Astrocyte (in vitro differentiated cells and primary cell): Measurements from ENCODE around the gene NPAS3. TPM values are rescaled to one million over a fixed set of nuclear protein-coding genes. Genes with fewer than 3 reads are reported as not detected.

Experiments
- DNase-seq: peaks from one replicate; pipeline ENCODE4 v3.0.0-alpha.2; 2010; ENCODE audit warnings: low read depth
- FAIRE-seq: peaks from 2 replicates; lab custom pipeline; 2011; peaks lifted over from hg19 to GRCh38; lab: Jason Lieb, UNC
- H2AFZ ChIP-seq: 2 replicates; pipeline ENCODE4 v1.6.0; 2012; ENCODE audit warnings: low read depth, low read length, inconsistent platforms
- H3K27ac ChIP-seq: 2 replicates; pipeline ENCODE4 v1.5.1; 2011; ENCODE audit warnings: low read depth, low read length, inconsistent platforms
- H3K27me3 ChIP-seq: 2 replicates; pipeline ENCODE4 v1.6.0; 2011; ENCODE audit warnings: low read length, inconsistent platforms; ENCODE audit not compliant: insufficient read depth
- H3K36me3 ChIP-seq: 2 replicates; pipeline ENCODE4 v1.5.1; 2011; ENCODE audit warnings: low read length, inconsistent platforms; ENCODE audit not compliant: insufficient read depth
- H3K4me1 ChIP-seq: 2 replicates; pipeline ENCODE4 v1.5.1; 2011; ENCODE audit warnings: low read length, inconsistent platforms; ENCODE audit not compliant: insufficient read depth
- H3K4me2 ChIP-seq: 2 replicates; pipeline ENCODE4 v1.6.0; 2012; ENCODE audit warnings: low read length, inconsistent platforms
- H3K4me3 ChIP-seq: 2 replicates; pipeline ENCODE4 v1.5.1; 2011; ENCODE audit warnings: low read depth, mild to moderate bottlenecking, low read length, inconsistent platforms; ENCODE audit not compliant: insufficient read depth
- H3K79me2 ChIP-seq: 2 replicates; pipeline ENCODE4 v1.6.0; 2012; ENCODE audit warnings: mild to moderate bottlenecking, low read length, inconsistent platforms; ENCODE audit not compliant: insufficient read depth
- H3K9ac ChIP-seq: 2 replicates; pipeline ENCODE4 v1.6.0; 2012; ENCODE audit warnings: mild to moderate bottlenecking, low read length, inconsistent platforms
- H3K9me3 ChIP-seq: 2 replicates; pipeline ENCODE4 v1.5.1; 2012; ENCODE audit warnings: low read depth, mild to moderate bottlenecking, low read length, inconsistent platforms; ENCODE audit not compliant: insufficient read depth
- H4K20me1 ChIP-seq: 2 replicates; pipeline ENCODE4 v1.6.0; 2012; ENCODE audit warnings: low read length, inconsistent platforms; ENCODE audit not compliant: insufficient read depth
- H3K27ac Mint-ChIP-seq: one replicate; pipeline ENCODE4 v1.8.0; 2021; ENCODE audit warnings: mild to moderate bottlenecking, mixed read lengths; ENCODE audit not compliant: unreplicated experiment
- H3K27me3 Mint-ChIP-seq: one replicate; pipeline ENCODE4 v1.8.0; 2021; ENCODE audit warnings: low read depth, mixed read lengths; ENCODE audit not compliant: unreplicated experiment
- H3K36me3 Mint-ChIP-seq: one replicate; pipeline ENCODE4 v1.8.0; 2021; ENCODE audit warnings: low read depth, mixed read lengths; ENCODE audit not compliant: unreplicated experiment
- H3K4me1 Mint-ChIP-seq: one replicate; pipeline ENCODE4 v1.8.0; 2021; ENCODE audit warnings: low read depth, mixed read lengths; ENCODE audit not compliant: unreplicated experiment
- H3K4me3 Mint-ChIP-seq: one replicate; pipeline ENCODE4 v1.8.0; 2021; ENCODE audit warnings: mild to moderate bottlenecking, moderate library complexity, mixed read lengths; ENCODE audit not compliant: unreplicated experiment
- H3K9me3 Mint-ChIP-seq: one replicate; pipeline ENCODE4 v1.8.0; 2021; ENCODE audit warnings: mild to moderate bottlenecking, mixed read lengths; ENCODE audit not compliant: unreplicated experiment
- EZH2 ChIP-seq: IDR thresholded peaks from 2 replicates; pipeline ENCODE4 v1.6.1; 2012; ENCODE audit warnings: mild to moderate bottlenecking, low read length, inconsistent platforms; ENCODE audit not compliant: insufficient read depth
- total RNA-seq: library from RNA; stranded (reverse); gene quantifications from 2 replicates; pipeline ENCODE4 v1.2.1, GENCODE V29; 2021
- TF ChIP-seq, protein P1 (sequence below): IDR thresholded peaks from 2 replicates; pipeline ENCODE4 v1.5.1; 2011; ENCODE audit warnings: low read depth, mild to moderate bottlenecking, inconsistent platforms, low read length, moderate library complexity; ENCODE audit not compliant: insufficient read depth

The NPAS3 gene
- total RNA-seq, 1 donor from 2014 or later: 2.6 TPM

DNA sequence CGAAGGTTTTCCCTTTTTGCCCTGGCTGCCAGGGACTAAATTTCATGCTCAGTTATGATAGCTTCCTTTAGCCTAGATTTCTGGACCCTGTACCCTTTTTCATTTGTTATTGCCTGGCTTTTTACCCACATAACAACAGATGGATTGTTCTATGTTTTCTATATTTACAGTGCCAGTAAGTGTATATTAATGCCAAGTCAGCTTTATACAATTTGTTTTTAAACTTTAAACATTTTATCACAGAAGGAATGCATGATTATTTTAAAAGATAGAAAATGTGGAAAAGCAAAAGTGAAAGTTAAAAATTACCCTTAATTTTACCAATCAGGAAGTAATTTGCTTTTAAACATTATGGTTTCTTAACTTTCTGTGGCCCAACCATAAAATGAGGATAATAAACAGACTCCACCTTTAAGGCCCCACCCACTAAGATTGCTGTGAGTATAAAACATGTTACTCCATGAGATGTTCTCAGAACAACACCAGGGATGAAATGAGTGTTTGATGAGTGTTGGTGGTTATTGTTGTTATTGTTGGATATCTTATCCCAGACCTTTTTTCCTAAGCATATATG, 515.4 kb downstream of the NPAS3 start:
- H3K4me2 ChIP-seq: no peak overlapping the region
- no peaks in the 10 kb centered on the region for H3K27me3 Mint-ChIP-seq
- no peaks in the 10 kb centered on the region for H3K9me3 ChIP-seq
- H3K27me3 ChIP-seq: no peaks in the 10 kb centered on the region
- H3K9ac ChIP-seq: no peak overlapping the region
- no peaks in the 10 kb centered on the region for H3K36me3 Mint-ChIP-seq
- no peak for TF ChIP-seq EZH2
- TF ChIP-seq, protein P1, sequence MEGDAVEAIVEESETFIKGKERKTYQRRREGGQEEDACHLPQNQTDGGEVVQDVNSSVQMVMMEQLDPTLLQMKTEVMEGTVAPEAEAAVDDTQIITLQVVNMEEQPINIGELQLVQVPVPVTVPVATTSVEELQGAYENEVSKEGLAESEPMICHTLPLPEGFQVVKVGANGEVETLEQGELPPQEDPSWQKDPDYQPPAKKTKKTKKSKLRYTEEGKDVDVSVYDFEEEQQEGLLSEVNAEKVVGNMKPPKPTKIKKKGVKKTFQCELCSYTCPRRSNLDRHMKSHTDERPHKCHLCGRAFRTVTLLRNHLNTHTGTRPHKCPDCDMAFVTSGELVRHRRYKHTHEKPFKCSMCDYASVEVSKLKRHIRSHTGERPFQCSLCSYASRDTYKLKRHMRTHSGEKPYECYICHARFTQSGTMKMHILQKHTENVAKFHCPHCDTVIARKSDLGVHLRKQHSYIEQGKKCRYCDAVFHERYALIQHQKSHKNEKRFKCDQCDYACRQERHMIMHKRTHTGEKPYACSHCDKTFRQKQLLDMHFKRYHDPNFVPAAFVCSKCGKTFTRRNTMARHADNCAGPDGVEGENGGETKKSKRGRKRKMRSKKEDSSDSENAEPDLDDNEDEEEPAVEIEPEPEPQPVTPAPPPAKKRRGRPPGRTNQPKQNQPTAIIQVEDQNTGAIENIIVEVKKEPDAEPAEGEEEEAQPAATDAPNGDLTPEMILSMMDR: no peak
- H4K20me1 ChIP-seq: no peaks in the 10 kb centered on the region
- H3K27ac Mint-ChIP-seq: no peak overlapping the region
- no peaks in the 10 kb centered on the region for H3K9me3 Mint-ChIP-seq
- no peak overlapping the region for H3K4me3 Mint-ChIP-seq
- FAIRE-seq (peak; percentile 32), DNase-seq (no peak)
- no peak overlapping the region for H3K27ac ChIP-seq
- no peaks in the 10 kb centered on the region for H3K36me3 ChIP-seq
- H3K79me2 ChIP-seq: no peaks in the 10 kb centered on the region
- no peak overlapping the region for H2AFZ ChIP-seq
- H3K4me3 ChIP-seq: no peak overlapping the region
- H3K4me1 ChIP-seq: no peaks in the 10 kb centered on the region
- H3K4me1 Mint-ChIP-seq: peaks cover 9% of the 10 kb centered on the region

DNA sequence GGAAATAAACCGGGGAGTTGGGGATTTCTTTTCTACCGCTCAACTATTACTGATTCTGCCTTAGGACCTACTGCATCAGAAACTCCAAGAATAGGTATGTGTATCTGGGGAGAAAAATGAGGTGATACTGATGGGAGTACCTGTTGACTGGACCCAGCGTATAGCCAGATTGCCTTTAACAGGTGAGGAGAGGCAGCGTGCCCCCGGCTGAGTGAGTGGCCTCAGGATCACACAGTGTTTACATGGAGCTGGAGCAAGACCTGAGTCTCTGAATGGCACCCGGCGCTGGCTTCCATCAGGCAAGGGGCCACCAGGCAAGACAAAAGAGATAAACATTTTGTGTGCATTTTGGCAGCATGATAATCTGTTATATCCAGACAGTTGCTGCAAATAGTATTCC, 516.0 kb downstream of the NPAS3 start:
- Histone ChIP-seq H3K36me3 (no peaks in the 10 kb centered on the region), H3K4me3 (no peak overlapping the region), H4K20me1 (no peaks in the 10 kb centered on the region), H2AFZ (no peak overlapping the region), H3K27me3 (no peaks in the 10 kb centered on the region), H3K9ac (no peak overlapping the region), H3K9me3 (no peaks in the 10 kb centered on the region), H3K4me1 (no peaks in the 10 kb centered on the region), H3K79me2 (no peaks in the 10 kb centered on the region), H3K4me2 (no peak overlapping the region), H3K27ac (no peak overlapping the region)
- DNase-seq: no peak
- no peak for TF ChIP-seq EZH2
- TF ChIP-seq, protein P1: no peak
- no peaks in the 10 kb centered on the region for H3K9me3 Mint-ChIP-seq
- no peak overlapping the region for H3K27ac Mint-ChIP-seq
- no peak for FAIRE-seq
- no peak overlapping the region for H3K4me3 Mint-ChIP-seq
- H3K4me1 Mint-ChIP-seq: peaks cover 9% of the 10 kb centered on the region
- no peaks in the 10 kb centered on the region for H3K36me3 Mint-ChIP-seq
- no peaks in the 10 kb centered on the region for H3K27me3 Mint-ChIP-seq

DNA sequence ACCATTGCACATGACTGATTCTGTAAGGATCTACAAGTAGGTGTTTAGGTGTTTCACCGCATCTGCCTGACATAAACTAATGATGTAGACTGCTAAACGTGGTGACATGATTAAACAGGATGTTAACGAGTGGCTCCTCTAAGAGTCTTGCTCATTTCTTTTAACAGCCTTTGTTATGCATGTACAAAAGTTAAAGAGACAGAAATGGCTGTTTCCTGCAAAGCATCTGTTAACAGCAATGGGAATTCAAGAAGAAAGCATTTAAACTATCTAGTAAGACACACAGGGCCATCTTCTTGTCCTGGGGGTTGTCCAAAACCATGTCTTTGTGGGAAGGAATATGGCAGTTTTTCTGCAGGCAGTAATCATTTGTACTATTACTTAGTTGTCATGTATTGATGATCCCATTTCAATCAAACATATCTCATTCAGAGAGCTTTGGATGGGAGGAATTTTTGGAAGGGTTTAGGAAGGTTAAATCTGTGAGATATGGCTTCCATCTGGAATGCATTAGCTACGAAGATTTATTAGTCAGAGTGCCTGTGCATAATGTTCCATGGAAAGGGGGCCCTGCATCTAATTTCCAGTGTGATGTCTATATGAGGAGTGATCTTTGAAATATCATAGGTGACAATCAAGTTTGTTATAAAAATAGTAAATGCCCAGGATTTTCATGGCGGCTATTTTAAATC, 517.1 kb downstream of the NPAS3 start:
- Histone ChIP-seq H3K9ac (no peak overlapping the region), H3K9me3 (no peaks in the 10 kb centered on the region), H3K27me3 (no peaks in the 10 kb centered on the region), H3K36me3 (no peaks in the 10 kb centered on the region), H2AFZ (no peak overlapping the region), H4K20me1 (no peaks in the 10 kb centered on the region), H3K4me2 (no peak overlapping the region), H3K4me3 (no peak overlapping the region), H3K79me2 (no peaks in the 10 kb centered on the region), H3K27ac (no peak overlapping the region), H3K4me1 (no peaks in the 10 kb centered on the region)
- FAIRE-seq: peak; percentile 26
- Mint-ChIP-seq H3K4me3 (no peak overlapping the region), H3K27ac (no peak overlapping the region), H3K27me3 (no peaks in the 10 kb centered on the region), H3K36me3 (no peaks in the 10 kb centered on the region), H3K9me3 (no peaks in the 10 kb centered on the region), H3K4me1 (peaks cover 13% of the 10 kb centered on the region)
- DNase-seq: no peak
- TF ChIP-seq EZH2: no peak
- TF ChIP-seq, protein P1: no peak
